ENCODE results near the gene GALR3. TPM values are rescaled to one million over a fixed set of nuclear protein-coding genes. Genes with fewer than 3 reads are reported as not detected.

Gene GALR3
- total RNA-seq, 1 donor from 2014 or later, result 0.32 TPM

- intact Hi-C loops (cut with micrococcal nuclease), result no loop called here
- peaks cover 29% of the 10 kb centered on the region for H3K27me3 Mint-ChIP-seq (ENCODE audit: low read depth)
- peaks cover 13% of the 10 kb centered on the region for H3K36me3 Mint-ChIP-seq (ENCODE audit: low read depth)
- H3K4me1 Mint-ChIP-seq (ENCODE audit: low read depth), result peaks cover 11% of the 10 kb centered on the region
- no peaks in the 10 kb centered on the region for H3K9me3 Mint-ChIP-seq
- DNase-seq (ENCODE audit: low spot score), result peak; percentile 68
- H3K27ac Mint-ChIP-seq, result no peak overlapping the region
- peak overlapping the region; percentile 51 for H3K4me3 Mint-ChIP-seq (ENCODE audit: low read depth)
Measured at GRCh38 chr22:37818409-37819104, 4.6 kb upstream of the GALR3 start.

DNA sequence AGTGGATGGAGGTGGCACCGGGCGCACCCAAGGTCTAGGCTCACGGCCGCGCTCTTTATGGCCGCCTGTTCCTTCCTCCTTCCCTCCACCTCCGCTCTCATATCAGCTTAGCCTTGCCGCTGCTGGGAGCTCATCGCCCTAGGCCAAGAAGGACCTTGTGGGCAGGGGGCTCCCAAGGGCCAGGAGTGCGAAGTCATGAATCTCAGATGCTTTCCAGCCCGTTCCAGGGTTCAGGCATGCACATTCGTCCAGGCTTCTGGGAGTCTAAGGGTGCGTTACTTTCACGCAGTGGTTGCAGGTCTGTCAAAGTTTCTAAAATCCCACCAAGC lies 4.1 kb upstream of the GALR3 start:
- no peak for DNase-seq (ENCODE audit: low spot score)
- Mint-ChIP-seq H3K9me3 (no peaks in the 10 kb centered on the region), H3K4me1 (ENCODE audit: low read depth) (peaks cover 11% of the 10 kb centered on the region), H3K4me3 (ENCODE audit: low read depth) (peak overlapping the region; percentile 51), H3K27ac (no peak overlapping the region), H3K36me3 (ENCODE audit: low read depth) (peaks cover 13% of the 10 kb centered on the region), H3K27me3 (ENCODE audit: low read depth) (peaks cover 30% of the 10 kb centered on the region)
- intact Hi-C loops (cut with micrococcal nuclease), result no loop called here

- Mint-ChIP-seq H3K36me3 (ENCODE audit: low read depth) (peaks cover 13% of the 10 kb centered on the region), H3K27me3 (ENCODE audit: low read depth) (peaks cover 32% of the 10 kb centered on the region), H3K27ac (no peak overlapping the region), H3K9me3 (no peaks in the 10 kb centered on the region), H3K4me3 (ENCODE audit: low read depth) (no peak overlapping the region), H3K4me1 (ENCODE audit: low read depth) (peaks cover 13% of the 10 kb centered on the region)
- intact Hi-C loops (cut with micrococcal nuclease), result no loop called here
- no peak for DNase-seq (ENCODE audit: low spot score)
Measured at GRCh38 chr22:37820350-37820749, 2.8 kb upstream of the GALR3 start.

DNA sequence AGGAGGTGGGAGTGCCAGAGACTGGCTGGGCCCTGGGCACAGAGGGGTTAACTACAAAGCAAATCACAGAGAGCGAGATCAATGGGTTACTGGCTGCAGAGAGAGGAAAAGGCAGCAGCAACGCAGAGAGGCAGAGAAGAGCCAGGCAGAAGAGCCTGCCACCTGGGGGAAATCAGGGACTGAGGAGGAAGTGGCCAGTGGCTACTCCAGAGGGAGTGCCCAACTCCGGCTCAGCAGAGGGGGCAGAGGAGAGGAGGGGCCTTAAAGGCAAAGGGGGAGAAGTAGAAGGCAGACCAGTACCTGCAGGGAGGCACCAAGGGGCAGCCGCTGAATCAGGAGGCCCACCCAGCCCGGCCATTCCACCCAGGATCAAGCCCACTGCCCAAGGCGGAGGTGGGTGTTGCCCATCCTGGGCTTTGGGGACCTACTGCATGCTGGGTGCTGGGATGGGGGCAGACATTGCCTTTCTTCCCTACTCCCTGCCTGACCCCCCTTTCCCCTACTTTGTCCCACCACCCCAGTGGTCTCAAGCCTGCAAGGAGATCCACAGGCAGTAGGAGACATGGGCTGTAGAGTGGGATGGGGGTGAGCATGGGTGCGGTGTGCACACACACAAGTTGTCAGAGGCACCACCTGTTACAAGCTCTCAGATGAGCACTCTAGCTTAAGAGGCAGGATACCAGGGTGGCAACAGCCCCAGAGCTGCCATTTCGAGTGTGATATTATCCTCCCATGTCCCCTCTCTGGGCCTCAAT lies 926 bp upstream of the GALR3 start:
- no peak overlapping the region for H3K4me3 Mint-ChIP-seq (ENCODE audit: low read depth)
- intact Hi-C loops (cut with micrococcal nuclease), result no loop called here
- no peak overlapping the region for H3K27ac Mint-ChIP-seq
- H3K9me3 Mint-ChIP-seq, result no peaks in the 10 kb centered on the region
- H3K4me1 Mint-ChIP-seq (ENCODE audit: low read depth), result peaks cover 16% of the 10 kb centered on the region
- no peak for DNase-seq (ENCODE audit: low spot score)
- peaks cover 34% of the 10 kb centered on the region for H3K27me3 Mint-ChIP-seq (ENCODE audit: low read depth)
- H3K36me3 Mint-ChIP-seq (ENCODE audit: low read depth), result peaks cover 3% of the 10 kb centered on the region

GRCh38 chr22:37824674-37825641 lies 1.8 kb downstream of the GALR3 start:
- Mint-ChIP-seq H3K27ac (no peak overlapping the region), H3K27me3 (ENCODE audit: low read depth) (peaks cover 28% of the 10 kb centered on the region), H3K36me3 (ENCODE audit: low read depth) (peaks cover 7% of the 10 kb centered on the region), H3K4me3 (ENCODE audit: low read depth) (peak overlapping the region; percentile 74), H3K4me1 (ENCODE audit: low read depth) (peaks cover 5% of the 10 kb centered on the region), H3K9me3 (no peaks in the 10 kb centered on the region)
- no peak for DNase-seq (ENCODE audit: low spot score)
- intact Hi-C loops (cut with micrococcal nuclease), result no loop called here

DNA sequence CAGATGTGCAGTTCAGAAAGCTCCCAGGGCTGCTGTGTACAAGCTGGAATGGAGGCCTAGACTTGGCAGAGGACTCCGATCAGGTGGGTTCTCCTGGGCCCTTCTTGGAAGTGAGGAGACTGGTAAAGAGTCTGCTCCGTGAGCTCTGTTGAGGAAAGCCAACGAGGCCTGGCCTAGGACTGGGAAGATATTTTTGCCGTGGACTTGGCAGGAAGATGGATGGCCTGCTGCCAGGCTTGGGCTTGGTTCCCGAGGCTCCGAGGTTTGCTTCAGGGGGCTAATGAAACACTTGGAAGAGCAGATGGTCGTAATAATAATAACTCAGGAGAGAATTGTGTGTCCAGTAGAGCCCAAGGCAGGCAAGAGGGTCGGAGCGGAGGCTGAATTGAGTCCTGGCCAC lies 3.9 kb downstream of the GALR3 start:
- DNase-seq (ENCODE audit: low spot score), result no peak
- no peak overlapping the region for H3K27ac Mint-ChIP-seq
- H3K4me1 Mint-ChIP-seq (ENCODE audit: low read depth), result peaks cover 5% of the 10 kb centered on the region
- no peak overlapping the region for H3K4me3 Mint-ChIP-seq (ENCODE audit: low read depth)
- no peaks in the 10 kb centered on the region for H3K9me3 Mint-ChIP-seq
- H3K27me3 Mint-ChIP-seq (ENCODE audit: low read depth), result peaks cover 14% of the 10 kb centered on the region
- peaks cover 12% of the 10 kb centered on the region for H3K36me3 Mint-ChIP-seq (ENCODE audit: low read depth)
- intact Hi-C loops (cut with micrococcal nuclease), result no loop called here

GRCh38 chr22:37830093-37830842 lies 7.1 kb downstream of the GALR3 start:
- Mint-ChIP-seq H3K4me3 (ENCODE audit: low read depth) (no peak overlapping the region), H3K36me3 (ENCODE audit: low read depth) (peaks cover 28% of the 10 kb centered on the region), H3K27ac (no peak overlapping the region), H3K9me3 (no peaks in the 10 kb centered on the region), H3K27me3 (ENCODE audit: low read depth) (peaks cover 2% of the 10 kb centered on the region), H3K4me1 (ENCODE audit: low read depth) (peaks cover 2% of the 10 kb centered on the region)
- intact Hi-C loops (cut with micrococcal nuclease), result no loop called here
- no peak for DNase-seq (ENCODE audit: low spot score)

DNA sequence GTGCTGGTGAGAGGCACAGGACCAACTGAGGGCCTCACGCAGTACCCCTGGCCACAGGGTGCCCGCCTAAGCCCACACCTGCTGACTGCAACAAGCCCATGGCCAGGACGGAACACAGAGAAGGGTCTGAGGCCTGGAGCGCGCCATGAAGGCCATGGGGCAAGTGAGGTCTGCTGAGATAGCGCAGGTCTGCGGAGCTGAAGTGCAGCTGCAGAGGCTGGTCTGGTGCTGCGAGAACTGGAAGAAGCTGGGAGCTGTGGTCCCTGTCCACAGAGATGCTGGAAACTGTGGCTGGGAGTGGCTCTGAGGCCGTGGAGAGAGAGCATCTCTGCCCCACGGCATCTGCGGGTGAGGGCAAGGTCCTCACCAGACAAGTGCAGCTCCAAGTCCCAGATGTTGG lies 8.3 kb downstream of the GALR3 start:
- no peak for DNase-seq (ENCODE audit: low spot score)
- H3K36me3 Mint-ChIP-seq (ENCODE audit: low read depth), result peaks cover 28% of the 10 kb centered on the region
- H3K4me3 Mint-ChIP-seq (ENCODE audit: low read depth), result no peak overlapping the region
- no peak overlapping the region for H3K27ac Mint-ChIP-seq
- H3K9me3 Mint-ChIP-seq, result no peaks in the 10 kb centered on the region
- no peaks in the 10 kb centered on the region for H3K27me3 Mint-ChIP-seq (ENCODE audit: low read depth)
- intact Hi-C loops (cut with micrococcal nuclease), result no loop called here
- H3K4me1 Mint-ChIP-seq (ENCODE audit: low read depth), result no peaks in the 10 kb centered on the region

- Mint-ChIP-seq H3K9me3 (no peaks in the 10 kb centered on the region), H3K27me3 (ENCODE audit: low read depth) (no peaks in the 10 kb centered on the region), H3K4me1 (ENCODE audit: low read depth) (no peaks in the 10 kb centered on the region), H3K4me3 (ENCODE audit: low read depth) (no peak overlapping the region), H3K27ac (no peak overlapping the region), H3K36me3 (ENCODE audit: low read depth) (peaks cover 28% of the 10 kb centered on the region)
- intact Hi-C loops (cut with micrococcal nuclease), result no loop called here
- DNase-seq (ENCODE audit: low spot score), result no peak
Measured at GRCh38 chr22:37832022-37832857, 9.1 kb downstream of the GALR3 start.

DNA sequence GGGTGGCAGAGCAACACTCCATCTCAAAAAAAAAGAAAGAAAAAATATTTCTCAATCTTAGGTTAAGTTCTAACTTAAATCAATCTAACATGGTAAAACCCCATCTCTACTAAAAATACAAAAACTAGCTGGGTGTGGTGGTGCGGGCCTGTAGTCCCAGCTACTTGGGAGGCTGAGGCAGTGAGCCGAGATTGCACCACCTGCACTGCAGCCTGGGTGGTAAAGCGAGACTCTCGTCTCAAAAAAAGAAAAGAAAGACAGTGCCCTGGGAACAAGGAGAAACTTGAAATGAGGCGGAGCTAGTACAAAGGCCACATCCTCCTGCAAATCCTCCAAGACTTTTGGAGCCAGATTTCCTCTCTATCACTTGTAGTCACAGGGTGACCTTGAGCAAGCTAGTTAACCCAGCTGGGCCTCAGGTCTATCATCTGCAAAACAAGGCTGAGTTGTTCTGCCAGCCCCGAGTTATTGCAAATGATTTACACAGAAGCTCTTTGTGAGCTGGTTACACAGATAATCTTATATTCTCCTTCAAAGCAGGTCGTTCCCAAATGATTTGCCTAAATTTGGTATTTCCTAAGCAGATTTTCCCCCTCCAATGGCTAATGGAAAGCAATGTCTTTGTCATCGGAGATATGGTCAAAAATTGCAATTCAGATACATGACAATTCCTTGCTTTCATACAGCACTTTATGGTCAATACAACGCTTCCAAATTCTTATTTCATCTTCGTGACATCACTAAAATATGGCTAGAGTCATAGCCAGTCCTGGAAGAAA lies 19.0 kb downstream of the GALR3 start:
- Mint-ChIP-seq H3K4me1 (ENCODE audit: low read depth) (peaks cover 14% of the 10 kb centered on the region), H3K27ac (peak overlapping the region; percentile 46), H3K9me3 (no peaks in the 10 kb centered on the region), H3K27me3 (ENCODE audit: low read depth) (no peaks in the 10 kb centered on the region), H3K4me3 (ENCODE audit: low read depth) (peak overlapping the region; percentile 87), H3K36me3 (ENCODE audit: low read depth) (peaks cover 28% of the 10 kb centered on the region)
- no peak for DNase-seq (ENCODE audit: low spot score)
- intact Hi-C loops (cut with micrococcal nuclease), result loop anchor here (5.0 to 10.0 kb wide), 4 partner anchors 35 to 235 kb away; partner anchors contain the start of genes GCAT, GGA1 and LGALS1

- H3K4me1 Mint-ChIP-seq (ENCODE audit: low read depth), result peaks cover 23% of the 10 kb centered on the region
- no peaks in the 10 kb centered on the region for H3K27me3 Mint-ChIP-seq (ENCODE audit: low read depth)
- intact Hi-C loops (cut with micrococcal nuclease), result loop anchor here (2.0 to 10.0 kb wide), 5 partner anchors 27 to 236 kb away; partner anchors contain the start of genes GCAT, GGA1 and LGALS1
Measured at GRCh38 chr22:37843741-37844089, 20.5 kb downstream of the GALR3 start.

More at GRCh38 chr22:37843741-37844089, 20.5 kb downstream of the GALR3 start:
- DNase-seq (ENCODE audit: low spot score), result peak; percentile 58
- peak overlapping the region; percentile 88 for H3K27ac Mint-ChIP-seq
- H3K36me3 Mint-ChIP-seq (ENCODE audit: low read depth), result peaks cover 32% of the 10 kb centered on the region
- no peaks in the 10 kb centered on the region for H3K9me3 Mint-ChIP-seq
- H3K4me3 Mint-ChIP-seq (ENCODE audit: low read depth), result peak overlapping the region; percentile 87
